HFFc6 (cell line): ENCODE results near the gene BRME1. TPM values are rescaled to one million over a fixed set of nuclear protein-coding genes. Genes with fewer than 3 reads are reported as not detected.

Source experiments
- DNase-seq: peaks from one replicate; pipeline ENCODE4 v3.0.0-alpha.2; 2018
- H3K27ac Mint-ChIP-seq: 2 replicates; pipeline ENCODE4 v1.8.0; 2020; ENCODE audit warnings: mild to moderate bottlenecking, mixed read lengths
- H3K27me3 Mint-ChIP-seq: 2 replicates; pipeline ENCODE4 v1.8.0; 2021; ENCODE audit warnings: mild to moderate bottlenecking, moderate library complexity, mixed read lengths; ENCODE audit not compliant: insufficient read depth
- H3K36me3 Mint-ChIP-seq: 2 replicates; pipeline ENCODE4 v1.8.0; 2021; ENCODE audit warnings: low read depth, mixed read lengths
- H3K4me1 Mint-ChIP-seq: 2 replicates; pipeline ENCODE4 v1.8.0; 2020; ENCODE audit warnings: low read depth, mixed read lengths
- H3K4me3 Mint-ChIP-seq: 2 replicates; pipeline ENCODE4 v1.8.0; 2020; ENCODE audit warnings: mild to moderate bottlenecking, moderate library complexity, mixed read lengths
- H3K9me3 Mint-ChIP-seq: 2 replicates; pipeline ENCODE4 v1.8.0; 2020; ENCODE audit warnings: mild to moderate bottlenecking, mixed read lengths
- CTCF ChIP-seq: fragments of 200-600 bp; sonication (generic); IDR thresholded peaks from 2 replicates; pipeline ENCODE4 v1.5.0; 2021; ENCODE audit warnings: antibody characterized with exemption, mild to moderate bottlenecking
- total RNA-seq, 6 experiments: library from RNA; stranded (reverse); fragmentation: NEBNext Ultra II Directional; extraction: Animal tissue kit (Norgen Biotek cat#: 25700); gene quantifications; 2 replicates in 1 of 6; 3 replicates in 5 of 6; pipeline ENCODE4 v1.2.3, GENCODE V29; 2021

Gene BRME1
- total RNA-seq, 6 experiments from 2014 or later: 0.37 to 0.67 (median 0.55) TPM

DNA sequence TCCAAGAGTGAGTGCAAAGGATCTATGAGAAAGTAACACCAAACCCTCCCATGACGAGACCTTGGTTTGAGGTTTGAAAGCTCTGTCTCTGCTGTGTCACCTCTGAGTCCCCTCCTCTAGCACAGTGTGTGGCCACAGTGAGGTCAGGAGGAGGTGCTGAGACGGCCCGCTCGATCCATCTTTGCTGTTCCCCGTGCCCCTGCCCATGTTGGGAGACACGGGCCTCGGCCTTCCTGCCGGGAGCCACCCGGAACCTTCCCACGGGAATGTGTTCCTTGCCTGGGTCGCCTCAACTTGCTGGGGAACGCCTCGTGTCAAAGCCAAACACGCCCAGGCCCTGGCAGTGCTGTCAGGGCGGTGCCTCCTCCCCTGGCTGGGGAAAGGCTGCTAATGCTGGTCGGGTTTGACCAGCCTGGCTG, 18.9 kb downstream of the BRME1 start:
- Mint-ChIP-seq H3K4me3 (no peak overlapping the region), H3K27me3 (peaks cover 4% of the 10 kb centered on the region), H3K4me1 (peaks cover 7% of the 10 kb centered on the region), H3K27ac (no peak overlapping the region), H3K9me3 (no peaks in the 10 kb centered on the region), H3K36me3 (no peaks in the 10 kb centered on the region)
- DNase-seq: no peak
- TF ChIP-seq CTCF: no peak

GRCh38 chr19:13885826-13886365, 20.0 kb downstream of the BRME1 start:
- H3K4me3 Mint-ChIP-seq: no peak overlapping the region
- H3K27ac Mint-ChIP-seq: no peak overlapping the region
- H3K36me3 Mint-ChIP-seq: no peaks in the 10 kb centered on the region
- peaks cover 4% of the 10 kb centered on the region for H3K27me3 Mint-ChIP-seq
- H3K9me3 Mint-ChIP-seq: no peaks in the 10 kb centered on the region
- DNase-seq: no peak
- TF ChIP-seq CTCF: no peak
- H3K4me1 Mint-ChIP-seq: peaks cover 19% of the 10 kb centered on the region

DNA sequence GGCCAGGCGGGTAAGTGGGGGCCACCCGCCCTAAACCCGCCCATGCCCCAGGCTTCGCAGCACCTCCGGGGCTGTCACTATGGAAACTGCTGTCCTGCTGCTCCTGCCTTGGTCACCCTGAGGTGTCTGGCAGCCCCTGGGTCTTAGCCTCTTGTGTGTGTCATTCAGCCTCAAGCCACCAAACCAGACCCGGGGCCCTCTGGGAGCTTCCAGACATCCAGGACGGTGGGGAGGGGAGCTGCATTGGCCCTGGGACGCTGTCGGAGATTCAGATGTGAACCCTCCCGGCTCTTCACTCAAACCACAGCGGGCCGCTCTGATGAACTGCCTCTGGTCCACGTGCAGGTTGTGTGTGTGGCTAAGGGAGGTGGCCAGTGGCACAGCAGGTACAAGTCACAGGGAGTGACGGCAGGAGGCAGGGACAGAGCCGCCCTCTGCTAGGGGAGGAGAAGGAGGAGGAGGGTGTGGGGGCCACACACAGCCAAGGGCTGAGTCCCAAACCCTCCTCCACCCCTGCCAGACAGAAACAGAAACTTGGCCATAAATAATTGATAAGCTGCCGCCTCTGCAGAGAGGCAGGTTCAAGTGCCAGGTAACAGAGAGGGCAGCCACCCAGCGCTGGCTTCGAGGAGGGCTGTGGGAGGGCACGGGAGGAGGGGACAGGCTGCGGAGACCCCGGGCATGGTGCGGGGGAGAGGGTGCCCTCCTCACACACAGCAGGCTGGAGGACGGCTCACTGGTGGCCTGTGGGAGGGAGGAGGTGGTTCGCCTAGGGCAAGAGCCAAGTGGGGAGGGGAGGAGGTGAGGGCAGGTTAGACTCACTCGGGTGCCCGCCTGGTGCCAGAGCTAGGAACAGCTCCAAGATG, 21.0 kb downstream of the BRME1 start:
- no peaks in the 10 kb centered on the region for H3K36me3 Mint-ChIP-seq
- H3K9me3 Mint-ChIP-seq: no peaks in the 10 kb centered on the region
- no peak overlapping the region for H3K27ac Mint-ChIP-seq
- no peak for DNase-seq
- peaks cover 4% of the 10 kb centered on the region for H3K27me3 Mint-ChIP-seq
- H3K4me3 Mint-ChIP-seq: no peak overlapping the region
- TF ChIP-seq CTCF: no peak
- peaks cover 25% of the 10 kb centered on the region for H3K4me1 Mint-ChIP-seq

GRCh38 chr19:13883516-13884064, 22.3 kb downstream of the BRME1 start:
- no peak overlapping the region for H3K27ac Mint-ChIP-seq
- peaks cover 4% of the 10 kb centered on the region for H3K27me3 Mint-ChIP-seq
- no peaks in the 10 kb centered on the region for H3K36me3 Mint-ChIP-seq
- H3K4me3 Mint-ChIP-seq: no peak overlapping the region
- H3K4me1 Mint-ChIP-seq: peaks cover 25% of the 10 kb centered on the region
- no peaks in the 10 kb centered on the region for H3K9me3 Mint-ChIP-seq
- TF ChIP-seq CTCF: peak; percentile 62
- DNase-seq: no peak

GRCh38 chr19:13882836-13883235, 23.1 kb downstream of the BRME1 start:
- no peak for DNase-seq
- TF ChIP-seq CTCF: no peak
- Mint-ChIP-seq H3K9me3 (no peaks in the 10 kb centered on the region), H3K4me3 (no peak overlapping the region), H3K27me3 (peaks cover 4% of the 10 kb centered on the region), H3K36me3 (no peaks in the 10 kb centered on the region), H3K27ac (no peak overlapping the region), H3K4me1 (peaks cover 25% of the 10 kb centered on the region)
